CD4-positive, alpha-beta T cell (primary cell): ENCODE results near the gene ULK4. TPM values are rescaled to one million over a fixed set of nuclear protein-coding genes. Genes with fewer than 3 reads are reported as not detected.

Experiments used
- ATAC-seq: fragments of 200-7000 bp; cut with Tn5 transposase; one replicate; pipeline ENCODE4 v1.10.0; 2022; ENCODE audit warnings: mild to moderate bottlenecking; ENCODE audit not compliant: poor library complexity
- CTCF ChIA-PET: fragments of 350-600 bp; sonication (Branson Sonifier 250); formaldehyde crosslinking; loops from one replicate; lab custom pipeline; 2021; ENCODE audit warnings: antibody characterized with exemption, inconsistent platforms; lab: Charles Lee
- POLR2A ChIA-PET: fragments of 350-600 bp; sonication (Branson Sonifier 250); formaldehyde crosslinking; loops from one replicate; lab custom pipeline; 2021; ENCODE audit warnings: antibody characterized with exemption, inconsistent platforms; lab: Charles Lee
- DNase-seq, 14 experiments: peaks; one replicate each; pipeline ENCODE4 v3.0.0-alpha.2; 2013 to 2020; ENCODE audit warnings: mixed read lengths in 2 of 14
- H3K27ac ChIP-seq, 2 donors: one replicate each; pipeline versions ENCODE4 v1.5.1 to v1.7.0; 2013; ENCODE audit warnings: low read length in 2 of 2, low read depth in 1 of 2, mild to moderate bottlenecking in 1 of 2
- H3K27me3 ChIP-seq, 2 experiments: 1 replicate in 1 of 2; 2 replicates in 1 of 2; pipeline versions ENCODE4 v1.6.1 to v1.7.0; 2013; ENCODE audit warnings: low read length in 2 of 2, control low read depth in 1 of 2, mild to moderate bottlenecking in 1 of 2, moderate library complexity in 1 of 2; ENCODE audit not compliant: insufficient read depth in 2 of 2, control insufficient read depth in 1 of 2
- H3K36me3 ChIP-seq: one replicate; pipeline ENCODE4 v1.6.1; 2013; ENCODE audit warnings: low read length, control low read depth; ENCODE audit not compliant: insufficient read depth
- H3K4me1 ChIP-seq: one replicate; pipeline ENCODE4 v1.6.1; 2013; ENCODE audit warnings: low read length, control low read depth; ENCODE audit not compliant: insufficient read depth
- H3K4me3 ChIP-seq: one replicate; pipeline ENCODE4 v1.5.1; 2013; ENCODE audit warnings: mild to moderate bottlenecking, low read length, moderate library complexity
- H3K9me3 ChIP-seq, 2 experiments: 1 replicate in 1 of 2; 2 replicates in 1 of 2; pipeline versions ENCODE4 v1.6.1 to v1.7.0; 2013; ENCODE audit warnings: low read length in 2 of 2, mild to moderate bottlenecking in 2 of 2, control low read depth in 1 of 2, moderate library complexity in 1 of 2; ENCODE audit not compliant: control insufficient read depth in 1 of 2, insufficient read depth in 1 of 2
- H3K27ac Mint-ChIP-seq: one replicate; pipeline ENCODE4 v1.8.0; 2020; ENCODE audit warnings: mixed read lengths
- H3K27me3 Mint-ChIP-seq: one replicate; pipeline ENCODE4 v1.8.0; 2021; ENCODE audit warnings: mixed read lengths
- H3K36me3 Mint-ChIP-seq: one replicate; pipeline ENCODE4 v1.8.0; 2021; ENCODE audit warnings: low read depth, mixed read lengths
- H3K4me1 Mint-ChIP-seq: one replicate; pipeline ENCODE4 v1.8.0; 2021; ENCODE audit warnings: low read depth, mixed read lengths
- H3K4me3 Mint-ChIP-seq: one replicate; pipeline ENCODE4 v1.8.0; 2020; ENCODE audit warnings: mild to moderate bottlenecking, mixed read lengths
- H3K9me3 Mint-ChIP-seq: one replicate; pipeline ENCODE4 v1.8.0; 2020; ENCODE audit warnings: mixed read lengths
- CTCF ChIP-seq: fragments of 200-600 bp; IDR thresholded peaks from one replicate; pipeline ENCODE4 v1.8.0; 2022; ENCODE audit warnings: antibody characterized with exemption, mild to moderate bottlenecking
- intact Hi-C, 2 experiments: fragments of 100-400 bp; cut with DNase I in 1 of 2; cut with micrococcal nuclease in 1 of 2; formaldehyde crosslinking; loops; one replicate each; pipeline versions ENCODE4 v1.15.1 to v1.9.0; 2023 to 2025; cut with DNase I, micrococcal nuclease
- total RNA-seq, 174 experiments: library from RNA in 2 of 174; stranded (reverse) in 2 of 174; gene quantifications; one replicate each; pipeline ENCODE4 v1.2.3 and lab custom pipeline; 2021 to 2026

Gene ULK4
- total RNA-seq, 2 experiments from 2014 or later: 23.8 to 28.6 TPM

GRCh38 chr3:41198526-41198925 is 763.4 kb downstream of the ULK4 start:
- ChIA-PET CTCF (no interaction called here), POLR2A (interaction anchor here (1.0 to 2.9 kb wide), 19 partner anchors 7 to 1792 kb away, joined by 3 to 39 read pairs (median 6); partner anchors contain the start of genes EIF1B, RPL14, RPSA and ZNF620)
- H3K36me3 ChIP-seq: no peaks in the 10 kb centered on the region
- peak overlapping the region in 1 of 2 donors; percentile 90 for H3K27ac ChIP-seq
- DNase-seq: peak in 4 of 14 experiments; percentile 2 to 46 (median 17)
- ATAC-seq: no peak
- H3K9me3 ChIP-seq: no peaks in the 10 kb centered on the region
- peaks cover 16% of the 10 kb centered on the region for H3K4me1 ChIP-seq
- Mint-ChIP-seq H3K9me3 (no peaks in the 10 kb centered on the region), H3K27ac (peak overlapping the region; percentile 89), H3K4me1 (peaks cover 39% of the 10 kb centered on the region), H3K27me3 (no peaks in the 10 kb centered on the region), H3K36me3 (peaks cover 18% of the 10 kb centered on the region), H3K4me3 (peak overlapping the region; percentile 96)
- H3K27me3 ChIP-seq: no peaks in the 10 kb centered on the region
- no peak for TF ChIP-seq CTCF
- intact Hi-C loops: loop anchor here in 1 of 2 experiments (2.0 to 5.0 kb wide), 4 partner anchors 81 to 764 kb away; partner anchors contain the start of gene ULK4
- H3K4me3 ChIP-seq: peak overlapping the region; percentile 90

- ChIA-PET CTCF (no interaction called here), POLR2A (interaction anchor here (0.7 to 2.5 kb wide), 8 partner anchors 9 to 889 kb away, joined by 3 to 39 read pairs (median 10); partner anchors contain the start of gene EIF1B)
- peak overlapping the region; percentile 96 for H3K4me3 Mint-ChIP-seq
- no peaks in the 10 kb centered on the region for H3K27me3 Mint-ChIP-seq
- ATAC-seq (no peak), DNase-seq (no peak)
- H3K27ac Mint-ChIP-seq: peak overlapping the region; percentile 89
- TF ChIP-seq CTCF: no peak
- peaks cover 35% of the 10 kb centered on the region for H3K4me1 Mint-ChIP-seq
- H3K9me3 ChIP-seq: no peaks in the 10 kb centered on the region
- intact Hi-C loops: loop anchor here in 1 of 2 experiments (2.0 to 5.0 kb wide), 4 partner anchors 81 to 764 kb away; partner anchors contain the start of gene ULK4
- H3K36me3 ChIP-seq: no peaks in the 10 kb centered on the region
- H3K4me1 ChIP-seq: peaks cover 16% of the 10 kb centered on the region
- H3K36me3 Mint-ChIP-seq: peaks cover 18% of the 10 kb centered on the region
- H3K9me3 Mint-ChIP-seq: no peaks in the 10 kb centered on the region
- no peaks in the 10 kb centered on the region for H3K27me3 ChIP-seq
- H3K4me3 ChIP-seq: no peak overlapping the region
- H3K27ac ChIP-seq: no peak overlapping the region
Measured at GRCh38 chr3:41198046-41198445, 763.9 kb downstream of the ULK4 start.

Other genes with a start within 250 kb of the ULK4 start
- gene TRAK1, start 129.3 kb upstream of the ULK4 start, total RNA-seq: 10 to 100 TPM; 16.0 to 16.7 TPM